ENCODE results near the gene POLR1D.

GRCh38 chr13:27654059-27654458 is 32.4 kb downstream of the POLR1D start:
- no peak for TF ChIP-seq CTCF (conservative IDR thresholded peaks at IDR 0.05; ENCODE audit: low read depth in 2 of 2)
- no peak for TF ChIP-seq ZNF331 (CRISPR knock-in tag; IDR thresholded peaks at IDR 0.05; ENCODE audit: low read depth)
- no peak for TF ChIP-seq JUNB (IDR thresholded peaks at IDR 0.05; ENCODE audit: unreplicated experiment)
- no peak for TF ChIP-seq STAT1 (IDR thresholded peaks at IDR 0.05; ENCODE audit: unreplicated experiment)

Data from GM23338 (cell line).